IPS-20b (cell line): Measurements from ENCODE around the gene BCAR1.

Experiments
- H3K27ac ChIP-seq: one replicate; pipeline ENCODE4 v1.5.1; 2013; ENCODE audit warnings: low read length
- H3K27me3 ChIP-seq: 2 replicates; pipeline ENCODE4 v1.6.1; 2013; ENCODE audit warnings: mild to moderate bottlenecking, low read length, inconsistent platforms; ENCODE audit not compliant: insufficient read depth
- H3K36me3 ChIP-seq: 2 replicates; pipeline ENCODE4 v1.6.1; 2013; ENCODE audit warnings: low read depth, mild to moderate bottlenecking, inconsistent platforms, low read length, moderate library complexity; ENCODE audit not compliant: insufficient read depth
- H3K4me1 ChIP-seq: 2 replicates; pipeline ENCODE4 v1.6.1; 2013; ENCODE audit warnings: mild to moderate bottlenecking, control low read depth, inconsistent platforms, low read length, moderate library complexity; ENCODE audit not compliant: insufficient read depth
- H3K4me3 ChIP-seq: 2 replicates; pipeline ENCODE4 v1.5.1; 2013; ENCODE audit warnings: mild to moderate bottlenecking, low read length, inconsistent platforms
- H3K9ac ChIP-seq: 2 replicates; pipeline ENCODE4 v1.6.1; 2013; ENCODE audit warnings: low read depth, mild to moderate bottlenecking, inconsistent platforms, low read length, moderate library complexity
- H3K9me3 ChIP-seq: 2 replicates; pipeline ENCODE4 v1.6.1; 2013; ENCODE audit warnings: mild to moderate bottlenecking, low read depth, low read length, inconsistent platforms; ENCODE audit not compliant: insufficient read depth

Gene BCAR1

DNA sequence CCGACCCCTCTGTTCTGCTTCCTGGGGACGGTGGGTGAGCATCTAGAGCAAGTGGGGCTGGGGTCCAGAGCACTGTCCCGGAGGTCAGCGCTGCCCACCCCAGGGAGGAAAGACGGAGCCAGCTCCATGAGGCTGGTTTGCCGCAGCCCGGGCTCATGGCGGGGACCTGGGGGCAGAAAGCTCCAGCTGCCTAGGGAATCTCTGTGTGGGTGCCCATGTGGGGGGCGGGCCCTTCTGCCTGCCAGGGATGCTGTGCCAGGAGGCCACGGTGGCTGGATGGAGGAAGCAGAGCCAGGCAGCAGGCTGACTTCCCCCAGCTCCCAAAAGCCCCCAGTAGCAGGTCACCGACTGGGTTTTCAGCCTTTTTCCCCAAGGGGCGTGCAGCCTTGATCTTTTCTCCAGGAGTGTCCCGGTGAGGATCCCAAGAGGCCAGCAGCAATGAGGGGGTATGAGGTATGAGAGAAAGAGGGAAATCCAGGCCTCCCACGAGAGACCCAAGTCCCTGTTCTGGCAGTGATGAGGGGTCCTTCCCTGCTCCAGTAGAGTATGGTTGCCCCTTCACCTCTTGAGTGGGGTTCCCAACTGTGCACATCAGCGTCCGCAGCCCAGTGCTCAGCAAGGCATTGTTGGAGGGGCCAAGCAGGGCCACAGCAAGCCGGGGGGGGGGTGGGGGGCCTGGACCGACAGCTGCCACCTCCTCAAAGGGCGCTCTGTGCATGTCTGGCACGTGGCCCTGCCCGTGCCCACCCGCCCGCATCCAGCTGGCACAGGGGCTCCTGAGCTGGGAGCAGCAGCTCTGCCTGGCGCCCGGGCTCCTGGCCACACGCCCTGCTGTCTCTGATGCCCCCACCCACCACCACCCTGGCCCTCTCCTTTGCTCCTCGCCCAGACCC is 15.6 kb upstream of the BCAR1 start:
- Histone ChIP-seq H3K27ac (no peak overlapping the region), H3K36me3 (peaks cover 5% of the 10 kb centered on the region; the same call in 1 of the 2 replicates), H3K4me1 (peaks cover 7% of the 10 kb centered on the region; the same call in 1 of the 2 replicates), H3K9me3 (no peaks in the 10 kb centered on the region), H3K9ac (peak overlapping the region; percentile 83; the same call in 1 of the 2 replicates), H3K4me3 (0 out of 2 replicates have a peak overlapping the region, but pooled peaks have one; percentile 91), H3K27me3 (peaks cover 6% of the 10 kb centered on the region; the same call in 1 of the 2 replicates)

DNA sequence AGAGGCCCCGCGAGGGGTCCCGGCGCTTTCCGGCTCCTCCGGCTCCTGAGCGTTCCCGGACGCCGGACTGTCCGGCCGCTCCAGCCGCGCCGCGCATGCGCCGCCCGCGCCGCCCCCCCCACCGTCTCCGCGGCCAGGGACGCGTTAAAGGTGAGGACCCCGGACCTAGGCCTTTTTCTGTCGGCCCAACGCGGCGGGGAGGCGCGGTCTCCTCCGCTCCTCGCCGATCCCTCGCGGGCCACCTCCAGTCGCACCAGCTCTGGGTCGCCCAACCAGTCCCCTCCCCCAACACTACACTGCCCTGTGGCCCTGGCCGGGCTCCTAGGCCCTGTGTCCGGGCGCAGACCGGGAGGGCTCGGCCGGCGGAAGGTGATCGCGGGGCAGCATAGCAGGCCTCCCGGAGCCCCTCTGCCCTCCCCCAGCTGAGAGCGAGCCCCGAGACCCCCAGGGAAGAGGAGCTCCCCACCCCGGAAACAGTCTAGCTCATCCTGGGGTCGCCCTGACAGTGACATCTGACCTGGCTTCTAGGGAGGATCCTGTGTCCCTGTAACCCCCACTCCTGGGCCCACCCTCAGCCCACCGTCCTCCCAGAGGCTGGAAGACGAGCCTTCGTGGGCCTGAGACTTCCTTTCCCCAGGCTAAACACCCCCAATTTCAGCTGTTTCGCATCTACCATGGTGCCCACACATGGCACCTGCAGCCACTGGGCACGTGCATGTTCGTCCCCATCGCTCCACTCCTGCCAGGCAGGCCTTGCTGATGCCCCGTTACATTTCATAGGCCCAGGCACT is 14.7 kb upstream of the BCAR1 start:
- H3K36me3 ChIP-seq, result peaks cover 5% of the 10 kb centered on the region; the same call in 1 of the 2 replicates
- peak overlapping the region; percentile 92 for H3K9ac ChIP-seq
- H3K27ac ChIP-seq, result no peak overlapping the region
- H3K27me3 ChIP-seq, result peaks cover 6% of the 10 kb centered on the region; the same call in 1 of the 2 replicates
- H3K4me3 ChIP-seq, result peak overlapping the region; percentile 91
- peaks cover 7% of the 10 kb centered on the region; the same call in 1 of the 2 replicates for H3K4me1 ChIP-seq
- no peaks in the 10 kb centered on the region for H3K9me3 ChIP-seq

DNA sequence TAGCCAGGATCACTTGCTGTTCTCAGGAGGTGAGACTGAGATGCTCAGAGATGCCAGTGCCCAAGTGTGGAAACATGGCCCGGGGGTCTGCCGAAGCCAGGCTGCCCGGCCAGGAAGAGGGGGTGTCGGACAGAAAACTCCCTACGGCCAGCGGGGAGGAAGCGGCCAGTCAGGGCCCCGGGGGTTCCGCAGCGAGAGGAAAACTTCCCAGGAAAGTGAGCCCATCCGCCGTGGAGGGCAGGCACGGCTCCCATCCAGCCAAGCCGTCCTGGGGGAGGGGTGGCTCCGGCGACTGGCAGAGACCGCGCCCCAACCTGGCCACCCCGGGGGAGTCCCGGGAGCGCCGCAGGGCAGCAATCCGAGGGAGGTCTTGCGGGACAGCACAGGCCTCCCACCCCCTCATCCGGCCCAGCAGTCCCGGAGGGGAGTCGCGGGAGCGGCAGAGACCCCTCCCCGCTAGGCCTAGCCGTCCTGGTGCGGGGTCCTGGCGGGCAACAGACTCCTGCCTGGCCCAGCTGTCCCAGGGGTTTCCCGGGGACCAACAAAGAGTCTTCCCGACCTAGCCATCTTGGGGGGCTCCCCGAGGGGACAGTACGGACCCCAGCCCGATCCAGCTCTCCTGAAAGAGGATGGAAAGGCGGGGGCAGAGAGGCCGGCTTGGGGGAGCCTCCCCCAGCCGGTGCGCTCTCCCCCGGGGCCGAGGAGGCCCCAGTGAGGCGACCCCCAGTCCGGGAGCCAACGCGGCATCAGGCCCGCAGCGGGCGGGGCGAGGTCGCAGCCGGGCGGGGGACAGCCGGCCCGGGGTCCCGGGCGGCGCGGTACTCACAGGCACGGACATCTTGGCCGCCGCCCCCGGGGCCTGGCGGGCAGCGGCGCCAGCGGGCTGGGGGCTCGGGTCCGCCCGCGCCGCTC is 13.8 kb upstream of the BCAR1 start:
- peaks cover 7% of the 10 kb centered on the region; the same call in 1 of the 2 replicates for H3K4me1 ChIP-seq
- peak overlapping the region; percentile 91 for H3K4me3 ChIP-seq
- H3K36me3 ChIP-seq, result peaks cover 5% of the 10 kb centered on the region; the same call in 1 of the 2 replicates
- no peaks in the 10 kb centered on the region for H3K9me3 ChIP-seq
- peak overlapping the region; percentile 92 for H3K9ac ChIP-seq
- H3K27me3 ChIP-seq, result peaks cover 6% of the 10 kb centered on the region; the same call in 1 of the 2 replicates
- H3K27ac ChIP-seq, result peak overlapping the region; percentile 24

DNA sequence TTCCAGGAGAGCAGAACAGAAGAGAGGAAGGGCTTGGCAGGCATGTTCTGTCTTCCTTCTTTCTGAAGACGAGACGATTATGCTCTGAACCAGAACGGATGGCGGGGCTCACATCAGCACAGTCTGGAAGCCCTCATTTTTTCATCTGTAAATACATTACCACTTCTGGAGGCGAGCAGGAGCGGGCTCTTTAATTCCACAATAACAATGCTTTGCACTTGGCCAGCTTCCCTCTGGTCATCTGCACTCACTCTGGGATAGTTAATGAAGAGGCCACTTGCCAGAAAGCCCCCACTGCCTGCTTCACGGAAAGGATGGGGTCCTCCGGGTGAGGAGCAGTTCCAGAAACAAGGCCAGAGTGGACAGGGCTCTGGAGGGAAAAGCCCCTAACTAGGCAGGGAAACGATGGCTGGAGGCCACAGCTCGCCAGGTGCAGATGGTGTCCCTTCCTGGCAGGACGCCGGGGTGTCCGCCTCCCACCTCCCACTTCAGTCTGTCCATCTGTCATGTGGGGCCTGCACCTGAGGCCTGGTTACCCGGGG is 13.1 kb upstream of the BCAR1 start:
- Histone ChIP-seq H3K4me3 (peak overlapping the region; percentile 91), H3K4me1 (peaks cover 7% of the 10 kb centered on the region; the same call in 1 of the 2 replicates), H3K27ac (peak overlapping the region; percentile 24), H3K9ac (peak overlapping the region; percentile 92), H3K36me3 (peaks cover 5% of the 10 kb centered on the region; the same call in 1 of the 2 replicates), H3K9me3 (no peaks in the 10 kb centered on the region), H3K27me3 (peaks cover 6% of the 10 kb centered on the region; the same call in 1 of the 2 replicates)

DNA sequence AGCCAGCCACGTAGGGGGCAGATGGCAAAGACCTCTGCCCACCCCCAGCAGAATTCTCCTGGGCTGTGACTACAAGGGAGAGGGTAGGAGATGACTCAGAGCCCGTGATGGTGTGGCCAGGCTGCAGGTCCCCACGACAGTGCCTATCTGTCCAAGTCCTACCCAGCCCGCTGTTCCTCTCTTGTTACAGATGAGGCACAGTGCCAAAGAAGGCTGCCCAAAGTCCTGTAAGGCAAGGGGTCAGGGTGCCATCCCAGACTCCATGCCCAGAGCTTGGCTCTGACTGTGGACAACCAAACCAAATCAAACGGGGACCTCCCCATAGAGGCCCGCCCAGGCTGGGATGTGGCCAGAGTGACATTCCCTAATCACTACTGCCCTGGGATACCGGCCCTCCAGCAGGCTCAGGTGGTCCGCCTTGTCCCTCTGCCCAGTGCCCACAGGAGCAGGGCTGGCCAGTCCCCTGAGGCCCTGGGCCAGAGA is 12.6 kb upstream of the BCAR1 start:
- Histone ChIP-seq H3K4me3 (peak overlapping the region; percentile 91; the same call in 1 of the 2 replicates), H3K36me3 (peaks cover 5% of the 10 kb centered on the region; the same call in 1 of the 2 replicates), H3K27me3 (peaks cover 6% of the 10 kb centered on the region; the same call in 1 of the 2 replicates), H3K4me1 (peaks cover 7% of the 10 kb centered on the region; the same call in 1 of the 2 replicates), H3K9ac (no peak overlapping the region), H3K27ac (no peak overlapping the region), H3K9me3 (no peaks in the 10 kb centered on the region)

DNA sequence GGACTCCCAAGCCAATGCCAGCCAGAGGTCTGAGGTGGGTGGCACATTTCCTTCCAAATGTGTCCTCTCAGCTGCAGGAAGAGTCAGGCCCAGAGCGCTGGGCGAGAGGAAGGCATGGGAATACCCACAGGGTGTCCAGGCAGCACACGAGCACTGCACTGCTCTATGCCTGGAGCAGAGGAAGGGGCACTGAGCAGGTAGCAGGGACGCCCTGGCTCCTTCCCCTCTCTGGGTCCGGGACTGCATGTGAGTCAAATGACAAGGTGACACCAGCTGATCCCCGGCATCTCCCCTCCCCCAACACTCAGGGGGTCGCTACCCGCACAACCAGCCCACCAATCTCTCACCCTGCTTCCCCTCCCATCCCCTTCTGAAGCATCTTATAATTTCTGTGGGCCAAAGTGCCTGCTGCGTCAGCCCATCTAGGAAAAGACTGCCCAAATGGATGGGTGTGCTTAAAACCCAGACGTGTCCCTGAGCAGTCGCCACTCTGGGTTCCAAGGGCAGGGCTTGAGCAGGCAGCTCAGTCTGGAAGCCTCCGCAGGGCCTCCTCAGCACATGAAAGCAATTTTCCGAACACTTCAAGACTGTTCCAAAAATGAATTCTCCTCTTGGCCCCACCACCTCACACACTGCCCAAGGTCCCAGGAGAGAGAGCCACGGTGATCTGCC is 12.0 kb upstream of the BCAR1 start:
- Histone ChIP-seq H3K4me3 (no peak overlapping the region), H3K36me3 (peaks cover 5% of the 10 kb centered on the region; the same call in 1 of the 2 replicates), H3K9me3 (no peaks in the 10 kb centered on the region), H3K27me3 (peaks cover 6% of the 10 kb centered on the region; the same call in 1 of the 2 replicates), H3K9ac (no peak overlapping the region), H3K4me1 (peaks cover 8% of the 10 kb centered on the region; the same call in 1 of the 2 replicates), H3K27ac (no peak overlapping the region)

DNA sequence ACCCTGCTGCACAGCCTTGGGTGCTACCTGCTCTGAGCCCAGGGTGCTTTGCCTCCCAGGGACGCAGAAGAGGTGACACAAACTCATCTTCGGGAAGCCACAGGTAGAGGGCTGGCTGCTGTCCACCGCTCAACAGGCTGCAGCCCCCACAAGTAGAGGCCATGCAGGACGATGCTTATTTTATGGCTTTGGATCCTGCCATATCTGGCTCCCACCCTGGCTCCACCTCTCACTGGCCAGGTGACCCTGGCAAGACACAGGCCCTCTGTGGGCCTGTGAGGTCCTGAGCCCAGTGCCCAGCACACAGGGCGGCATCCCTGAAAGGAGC is 11.3 kb upstream of the BCAR1 start:
- H3K27ac ChIP-seq, result no peak overlapping the region

DNA sequence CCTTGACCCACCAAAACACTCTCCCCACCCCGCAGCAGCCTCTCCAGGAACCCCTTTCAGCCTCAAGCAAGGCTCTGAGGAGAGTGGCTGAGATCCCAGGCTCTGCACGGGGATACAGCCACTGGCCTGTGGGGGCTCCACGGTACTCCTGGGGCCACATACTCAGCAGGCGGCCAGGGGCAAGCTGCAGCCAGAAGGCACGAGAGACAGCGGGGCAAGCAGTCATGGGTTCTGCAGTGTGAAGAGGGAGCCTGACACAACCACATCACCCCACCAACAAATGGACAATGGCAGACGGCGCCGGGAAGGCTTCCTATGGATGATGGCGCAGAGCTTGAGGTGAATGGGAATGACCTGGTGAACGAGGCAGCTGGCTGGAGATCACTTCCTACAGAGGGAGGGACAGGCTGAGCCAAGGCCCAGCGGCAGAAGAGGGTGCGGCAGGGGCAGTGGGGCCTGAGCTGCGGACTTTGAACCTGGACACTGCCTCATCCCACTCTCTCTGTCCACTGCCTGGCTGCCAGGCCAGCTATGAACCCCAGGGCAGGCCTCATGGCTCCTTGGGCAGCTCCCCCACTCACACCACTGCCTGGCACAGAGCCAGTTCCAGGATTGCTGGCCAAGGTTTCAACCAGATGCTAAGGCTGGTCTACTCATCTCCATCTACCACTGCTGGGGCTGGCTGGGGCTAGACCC is 10.8 kb upstream of the BCAR1 start:
- H3K4me1 ChIP-seq, result peaks cover 12% of the 10 kb centered on the region; the same call in 1 of the 2 replicates

More for the DNA sequence above, 11.3 kb upstream of the BCAR1 start:
- Histone ChIP-seq H3K9ac (no peak overlapping the region), H3K4me3 (no peak overlapping the region), H3K27me3 (peaks cover 6% of the 10 kb centered on the region; the same call in 1 of the 2 replicates), H3K36me3 (peaks cover 5% of the 10 kb centered on the region; the same call in 1 of the 2 replicates), H3K9me3 (no peaks in the 10 kb centered on the region), H3K4me1 (peaks cover 12% of the 10 kb centered on the region; the same call in 1 of the 2 replicates)

DNA sequence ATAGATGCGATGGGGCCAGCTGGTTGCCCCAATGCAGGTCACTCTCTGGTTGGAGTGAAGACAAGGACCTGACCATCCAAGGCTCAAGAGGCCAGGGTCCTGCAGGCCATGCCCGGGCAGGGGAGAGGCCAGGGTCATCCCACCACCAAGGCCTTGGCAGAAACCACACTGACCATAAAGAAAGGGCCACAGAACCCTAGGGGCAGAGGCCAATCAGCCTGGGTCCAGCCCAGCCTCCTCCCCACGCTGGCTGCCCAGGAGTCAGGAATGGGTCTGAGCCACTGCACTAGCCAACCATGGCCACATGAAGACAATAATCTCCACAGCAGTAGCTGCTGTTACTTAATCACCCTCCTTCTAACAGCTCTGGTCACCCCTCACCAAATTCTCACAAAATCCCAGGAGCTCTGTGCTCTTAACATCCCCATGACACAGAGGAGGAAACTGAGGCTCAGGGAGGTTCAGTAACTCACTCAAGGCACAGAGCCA is 10.2 kb upstream of the BCAR1 start:
- no peaks in the 10 kb centered on the region for H3K9me3 ChIP-seq
- no peak overlapping the region for H3K4me3 ChIP-seq
- no peak overlapping the region for H3K27ac ChIP-seq
- H3K27me3 ChIP-seq, result peaks cover 5% of the 10 kb centered on the region; the same call in 1 of the 2 replicates
- peaks cover 16% of the 10 kb centered on the region for H3K4me1 ChIP-seq
- peaks cover 5% of the 10 kb centered on the region; the same call in 1 of the 2 replicates for H3K36me3 ChIP-seq
- no peak overlapping the region for H3K9ac ChIP-seq

More for the DNA sequence above, 10.8 kb upstream of the BCAR1 start:
- H3K27me3 ChIP-seq, result peaks cover 6% of the 10 kb centered on the region; the same call in 1 of the 2 replicates
- H3K9ac ChIP-seq, result no peak overlapping the region; the same call in 1 of the 2 replicates
- peaks cover 5% of the 10 kb centered on the region; the same call in 1 of the 2 replicates for H3K36me3 ChIP-seq
- H3K4me3 ChIP-seq, result no peak overlapping the region
- no peaks in the 10 kb centered on the region for H3K9me3 ChIP-seq
- H3K27ac ChIP-seq, result no peak overlapping the region
